GM12864 (cell line): Measurements from ENCODE around the gene NLRC5.
"Not testable (repeated sequence)": the region's sequence is repeated elsewhere in the genome, so short reads cannot be mapped to it uniquely, and the experiment has no call there.

Experiments
- DNase-seq: peaks from one replicate; pipeline ENCODE4 v3.0.0-alpha.2; 2011; ENCODE audit warnings: low read depth
- H3K4me3 ChIP-seq: 2 replicates; pipeline ENCODE4 v1.5.1; 2011; ENCODE audit warnings: mild to moderate bottlenecking, low read depth, low read length, control low read depth
- CTCF ChIP-seq: IDR thresholded peaks from 2 replicates; pipeline ENCODE4 v1.5.1; 2011; ENCODE audit warnings: low read depth, mild to moderate bottlenecking, moderate library complexity, low read length, control low read depth, inconsistent platforms; ENCODE audit errors: missing control alignments

The NLRC5 gene

DNA sequence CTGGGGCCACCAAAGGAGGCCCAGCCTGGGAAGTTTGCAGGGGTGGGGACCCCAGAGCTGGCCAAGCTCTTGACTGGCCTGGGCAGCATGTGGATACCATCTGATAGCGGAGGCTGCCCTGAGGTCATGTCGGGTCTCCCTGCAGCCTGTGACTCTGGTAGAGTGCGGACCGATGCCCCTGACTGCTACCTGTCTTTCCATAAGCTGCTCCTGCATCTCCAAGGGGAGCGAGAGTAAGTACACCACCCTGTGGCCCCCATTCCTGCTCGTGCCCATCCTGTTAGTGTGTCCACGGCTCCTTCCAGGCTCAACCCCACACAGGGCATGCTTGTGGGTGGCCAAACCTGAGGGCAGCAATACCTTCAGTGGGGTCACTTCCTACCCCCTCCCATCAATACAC is 19.6 kb upstream of the NLRC5 start:
- no peak overlapping the region for H3K4me3 ChIP-seq
- no peak for TF ChIP-seq CTCF
- no peak for DNase-seq

- no peak for TF ChIP-seq CTCF
- no peak overlapping the region for H3K4me3 ChIP-seq
- DNase-seq, result peak; percentile 47
Measured at GRCh38 chr16:56970934-56971767, 18.2 kb upstream of the NLRC5 start.

GRCh38 chr16:56971768-56972043 is 17.7 kb upstream of the NLRC5 start:
- H3K4me3 ChIP-seq, result no peak overlapping the region
- no peak for DNase-seq
- TF ChIP-seq CTCF, result no peak

- TF ChIP-seq CTCF, result no peak
- no peak overlapping the region for H3K4me3 ChIP-seq
- no peak for DNase-seq
Measured at GRCh38 chr16:56972403-56973293, 16.7 kb upstream of the NLRC5 start.

DNA sequence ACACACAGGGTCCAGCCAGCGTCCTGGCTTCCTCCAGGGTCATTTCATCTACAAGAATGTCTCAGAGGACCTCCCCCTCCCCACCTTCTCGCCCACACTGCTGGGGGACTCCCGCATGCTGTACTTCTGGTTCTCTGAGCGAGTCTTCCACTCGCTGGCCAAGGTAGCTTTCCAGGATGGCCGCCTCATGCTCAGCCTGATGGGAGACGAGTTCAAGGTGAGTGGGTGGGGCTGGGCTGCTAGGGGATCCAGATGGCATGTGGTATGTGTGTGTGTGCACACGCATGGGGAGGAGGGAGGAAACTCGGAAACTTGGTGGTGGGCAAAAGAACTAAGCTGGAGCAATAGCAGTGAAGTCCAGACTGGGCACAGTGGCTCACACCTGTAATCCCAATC is 16.1 kb upstream of the NLRC5 start:
- no peak for DNase-seq
- H3K4me3 ChIP-seq, result no peak overlapping the region
- no peak for TF ChIP-seq CTCF

GRCh38 chr16:56973899-56974298 is 15.5 kb upstream of the NLRC5 start:
- not testable (repeated sequence) for H3K4me3 ChIP-seq, DNase-seq

DNA sequence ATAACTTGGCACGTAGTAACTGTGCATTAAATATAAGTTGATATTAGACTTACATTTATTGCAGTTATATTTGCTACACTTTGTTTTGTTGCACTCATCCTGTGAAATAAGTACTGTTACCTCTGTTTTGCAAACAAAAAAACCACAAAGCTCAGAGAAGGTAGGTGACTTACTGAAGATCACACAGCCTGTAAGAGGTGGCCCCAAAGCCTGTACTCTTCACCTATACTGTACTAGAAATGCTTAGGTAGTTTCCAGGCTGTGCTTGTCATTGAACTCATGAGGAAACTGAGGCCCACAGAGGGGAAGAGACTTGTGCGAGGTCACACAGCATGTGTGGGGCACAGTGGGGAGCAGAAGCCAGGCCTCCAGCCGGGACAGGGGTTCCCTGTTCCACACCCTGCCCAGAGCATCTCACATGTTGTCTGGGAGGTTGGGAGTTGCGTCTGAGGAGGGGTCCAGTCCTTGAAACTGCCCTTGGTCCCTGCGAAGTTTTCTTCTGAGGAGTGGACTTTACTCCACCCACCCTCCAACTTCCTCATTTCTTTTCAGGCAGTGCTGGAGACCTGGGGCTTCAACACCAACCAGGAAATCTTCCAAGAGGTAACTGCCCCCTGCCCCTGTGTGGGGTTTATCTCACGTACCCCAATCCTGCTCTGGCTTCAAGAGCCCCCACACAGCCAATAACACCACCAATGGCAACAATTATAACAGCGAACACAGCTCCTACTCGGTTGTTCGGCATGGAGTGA is 14.6 kb upstream of the NLRC5 start:
- no peak for DNase-seq
- no peak overlapping the region for H3K4me3 ChIP-seq
- TF ChIP-seq CTCF, result no peak
